WTC11 (cell line): Measurements from ENCODE around the gene ZDHHC19. TPM values are rescaled to one million over a fixed set of nuclear protein-coding genes. Genes with fewer than 3 reads are reported as not detected.

Experiments used
- ATAC-seq: fragments of 200-7000 bp; cut with Tn5 transposase; 2 replicates; pipeline ENCODE4 v1.10.0; 2021; ENCODE audit warnings: mild to moderate bottlenecking, moderate library complexity
- CTCF ChIA-PET: fragments of 300-600 bp; sonication (Branson Sonifier 250); formaldehyde crosslinking; loops from one replicate; lab custom pipeline; 2021; ENCODE audit warnings: antibody characterized with exemption; lab: Charles Lee
- POLR2A ChIA-PET: fragments of 350-600 bp; sonication (Branson Sonifier 250); formaldehyde crosslinking; loops from one replicate; lab custom pipeline; 2021; ENCODE audit warnings: antibody characterized with exemption; lab: Charles Lee
- DNase-seq: peaks from one replicate; pipeline ENCODE4 v3.0.0; 2021; ENCODE audit warnings: low spot score
- H3K27ac Mint-ChIP-seq: 2 replicates; pipeline ENCODE4 v1.8.0; 2021; ENCODE audit warnings: mixed read lengths
- H3K27me3 Mint-ChIP-seq: 2 replicates; pipeline ENCODE4 v1.8.0; 2021; ENCODE audit warnings: low read depth, mild to moderate bottlenecking, moderate library complexity, mixed read lengths
- H3K36me3 Mint-ChIP-seq: 2 replicates; pipeline ENCODE4 v1.8.0; 2021; ENCODE audit warnings: mixed read lengths
- H3K4me1 Mint-ChIP-seq: 2 replicates; pipeline ENCODE4 v1.8.0; 2022; ENCODE audit warnings: mixed read lengths
- H3K4me3 Mint-ChIP-seq: 2 replicates; pipeline ENCODE4 v1.8.0; 2021; ENCODE audit warnings: mild to moderate bottlenecking, moderate library complexity, mixed read lengths
- H3K9me3 Mint-ChIP-seq: 2 replicates; pipeline ENCODE4 v1.8.0; 2021; ENCODE audit warnings: mixed read lengths
- AR ChIP-seq: fragments of 250-450 bp; sonication (Bioruptor Pico); IDR thresholded peaks from 2 replicates; pipeline ENCODE4 v1.9.0; 2021; ENCODE audit warnings: mild to moderate bottlenecking
- ATF1 ChIP-seq: sonication (generic); formaldehyde crosslinking; IDR thresholded peaks from 2 replicates; pipeline ENCODE4 v1.8.1; 2023; ENCODE audit warnings: mild to moderate bottlenecking, moderate library complexity, missing genetic modification reagents
- ATF2 ChIP-seq: sonication (generic); formaldehyde crosslinking; IDR thresholded peaks from 2 replicates; pipeline ENCODE4 v1.8.1; 2022; ENCODE audit warnings: low read depth, missing genetic modification reagents, borderline replicate concordance
- E2F4 ChIP-seq: sonication (generic); formaldehyde crosslinking; IDR thresholded peaks from 2 replicates; pipeline ENCODE4 v1.8.1; 2022; ENCODE audit warnings: low read depth, mild to moderate bottlenecking, moderate library complexity, missing genetic modification reagents, borderline replicate concordance
- EMX1 ChIP-seq: fragments of 250-450 bp; sonication (Bioruptor Pico); IDR thresholded peaks from 2 replicates; pipeline ENCODE4 v1.8.0; 2021; ENCODE audit warnings: mild to moderate bottlenecking
- ESRRA ChIP-seq: sonication (generic); formaldehyde crosslinking; IDR thresholded peaks from 2 replicates; pipeline ENCODE4 v1.8.1; 2022; ENCODE audit warnings: mild to moderate bottlenecking, missing genetic modification reagents, borderline replicate concordance
- ETV6 ChIP-seq: sonication (generic); formaldehyde crosslinking; IDR thresholded peaks from 2 replicates; pipeline ENCODE4 v1.8.1; 2022; ENCODE audit warnings: mild to moderate bottlenecking, missing genetic modification reagents
- FOXJ3 ChIP-seq: sonication (generic); formaldehyde crosslinking; IDR thresholded peaks from 2 replicates; pipeline ENCODE4 v1.9.0; 2021; ENCODE audit warnings: missing genetic modification reagents, mild to moderate bottlenecking, borderline replicate concordance
- HMGA2 ChIP-seq: fragments of 250-450 bp; sonication (Bioruptor Pico); IDR thresholded peaks from 2 replicates; pipeline ENCODE4 v1.4.0; 2021; ENCODE audit warnings: mild to moderate bottlenecking, moderate library complexity
- MYBL2 ChIP-seq: sonication (generic); formaldehyde crosslinking; IDR thresholded peaks from 2 replicates; pipeline ENCODE4 v1.8.1; 2023; ENCODE audit warnings: mild to moderate bottlenecking, moderate library complexity, missing genetic modification reagents
- NFE2L1 ChIP-seq: sonication (generic); formaldehyde crosslinking; IDR thresholded peaks from 2 replicates; pipeline ENCODE4 v1.8.1; 2023; ENCODE audit warnings: missing genetic modification reagents
- PRRX2 ChIP-seq: fragments of 250-450 bp; sonication (Bioruptor Pico); IDR thresholded peaks from 2 replicates; pipeline ENCODE4 v1.8.0; 2021; ENCODE audit warnings: mild to moderate bottlenecking
- USF1 ChIP-seq: sonication (generic); formaldehyde crosslinking; IDR thresholded peaks from 2 replicates; pipeline ENCODE4 v1.8.0; 2022; ENCODE audit warnings: mild to moderate bottlenecking, missing genetic modification reagents
- USF2 ChIP-seq: sonication (generic); formaldehyde crosslinking; IDR thresholded peaks from 2 replicates; pipeline ENCODE4 v1.8.1; 2023; ENCODE audit warnings: mild to moderate bottlenecking, missing genetic modification reagents, moderate library complexity
- ZMAT4 ChIP-seq: fragments of 250-450 bp; sonication (Bioruptor Pico); IDR thresholded peaks from 2 replicates; pipeline ENCODE4 v1.9.0; 2021; ENCODE audit warnings: mild to moderate bottlenecking
- ZNF121 ChIP-seq: sonication (generic); formaldehyde crosslinking; IDR thresholded peaks from 2 replicates; pipeline ENCODE4 v1.8.0; 2023; ENCODE audit warnings: missing genetic modification reagents
- ZNF138 ChIP-seq: sonication (generic); formaldehyde crosslinking; conservative IDR thresholded peaks from 2 replicates; pipeline ENCODE4 v1.8.1; 2022; ENCODE audit warnings: mild to moderate bottlenecking, moderate library complexity, missing genetic modification reagents
- ZNF396 ChIP-seq: fragments of 250-450 bp; sonication (Bioruptor Pico); IDR thresholded peaks from 2 replicates; pipeline ENCODE4 v1.8.0; 2021; ENCODE audit warnings: mild to moderate bottlenecking, moderate library complexity, borderline replicate concordance
- ZNF512 ChIP-seq: sonication (generic); formaldehyde crosslinking; IDR thresholded peaks from 2 replicates; pipeline ENCODE4 v1.8.1; 2022; ENCODE audit warnings: missing genetic modification reagents, borderline replicate concordance
- total RNA-seq: library from RNA; stranded (reverse); gene quantifications from 3 replicates; pipeline ENCODE4 v1.2.3, GENCODE V29; 2021

ZDHHC19 gene
- total RNA-seq, 1 experiment from 2014 or later = 4.4 TPM

- no peaks in the 10 kb centered on the region for H3K36me3 Mint-ChIP-seq
- no peak overlapping the region for H3K27ac Mint-ChIP-seq
- ATAC-seq = no peak
- TF ChIP-seq PRRX2 (CRISPR knock-in tag) (no peak), HMGA2 (CRISPR knock-in tag) (no peak), NFE2L1 (CRISPR knock-in tag) (no peak), ATF1 (CRISPR knock-in tag) (no peak), AR (no peak), ZNF512 (peak; percentile 68; the same call in 1 of the 2 replicates), ZNF121 (no peak)
- DNase-seq = no peak
- H3K9me3 Mint-ChIP-seq = no peaks in the 10 kb centered on the region
- CTCF ChIA-PET = interaction anchor here (0.8 kb wide), 1 partner anchor 126 kb away, joined by 3 read pairs; no protein-coding TSS in a partner anchor
- POLR2A ChIA-PET = no interaction called here
- no peaks in the 10 kb centered on the region for H3K27me3 Mint-ChIP-seq
- peaks cover 36% of the 10 kb centered on the region for H3K4me1 Mint-ChIP-seq
- peak overlapping the region; percentile 70 for H3K4me3 Mint-ChIP-seq
Observed at GRCh38 chr3:196217307-196218154, 6.3 kb upstream of the ZDHHC19 start.

GRCh38 chr3:196216681-196217211 lies 5.5 kb upstream of the ZDHHC19 start:
- peak; percentile 42 for ATAC-seq
- peak overlapping the region; percentile 70 for H3K4me3 Mint-ChIP-seq
- CTCF ChIA-PET = interaction anchor here (0.8 to 1.0 kb wide), 2 partner anchors 37 to 125 kb away, joined by 3 read pairs; no protein-coding TSS in a partner anchor
- no peak for TF ChIP-seq ZNF396
- no peak for TF ChIP-seq ZMAT4 (CRISPR knock-in tag)
- no peak for TF ChIP-seq EMX1 (CRISPR knock-in tag)
- TF ChIP-seq NFE2L1 (CRISPR knock-in tag) = no peak
- no peak for TF ChIP-seq ATF2 (CRISPR knock-in tag)
- no peak for TF ChIP-seq ETV6 (CRISPR knock-in tag)
- TF ChIP-seq E2F4 (CRISPR knock-in tag) = no peak
- no peak for TF ChIP-seq ESRRA (CRISPR knock-in tag)
- TF ChIP-seq ZNF138 (CRISPR knock-in tag) = no peak
- no peak for TF ChIP-seq MYBL2
- TF ChIP-seq FOXJ3 (CRISPR knock-in tag) = no peak
- no peak for TF ChIP-seq USF1 (CRISPR knock-in tag)
- TF ChIP-seq USF2 = no peak
- no peaks in the 10 kb centered on the region for H3K36me3 Mint-ChIP-seq
- H3K27me3 Mint-ChIP-seq = no peaks in the 10 kb centered on the region
- POLR2A ChIA-PET = no interaction called here
- DNase-seq = no peak
- no peaks in the 10 kb centered on the region for H3K9me3 Mint-ChIP-seq
- no peak overlapping the region for H3K27ac Mint-ChIP-seq
- peaks cover 36% of the 10 kb centered on the region for H3K4me1 Mint-ChIP-seq
